ENCODE measurements around the gene FAM180B. TPM values are rescaled to one million over a fixed set of nuclear protein-coding genes. Genes with fewer than 3 reads are reported as not detected.

The FAM180B gene
- total and polyA plus RNA-seq, 2 of the 4 experiments (the other 2 are of a cell fraction), result not detected

DNA sequence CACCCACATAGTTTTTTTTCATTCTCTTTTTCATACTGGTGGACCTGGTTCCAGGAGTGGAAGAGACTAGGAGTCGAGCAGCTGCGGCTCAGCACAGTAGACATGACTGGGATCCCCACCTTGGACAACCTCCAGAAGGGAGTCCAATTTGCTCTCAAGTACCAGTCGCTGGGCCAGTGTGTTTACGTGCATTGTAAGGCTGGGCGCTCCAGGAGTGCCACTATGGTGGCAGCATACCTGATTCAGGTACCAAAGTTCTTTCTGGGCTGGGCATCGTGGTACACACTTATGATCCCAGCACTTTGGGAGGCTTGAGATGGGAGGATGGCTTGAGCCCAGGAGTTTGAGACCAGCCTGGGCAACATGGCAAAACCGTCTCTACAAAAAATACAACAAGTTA, 16.8 kb upstream of the FAM180B start:
- no peak overlapping the region for H3K4me3 ChIP-seq (ENCODE audit: insufficient read depth, low read depth, low read length)

More for the DNA sequence above, 16.8 kb upstream of the FAM180B start:
- Histone ChIP-seq H4K20me1 (ENCODE audit: insufficient read depth, low read length) (peaks cover 13% of the 10 kb centered on the region; the same call in 1 of the 2 replicates), H3K9me3 (ENCODE audit: control insufficient read depth, insufficient read depth, low read length) (no peaks in the 10 kb centered on the region), H3K4me1 (ENCODE audit: control insufficient read depth, insufficient read depth, low read length) (peaks cover 10% of the 10 kb centered on the region), H3K27ac (ENCODE audit: insufficient read depth, low read length) (no peak overlapping the region), H3K36me3 (ENCODE audit: control insufficient read depth, insufficient read depth, low read length) (peaks cover 25% of the 10 kb centered on the region), H3K79me1 (ENCODE audit: low read depth in 1 of 2, low read length in 2 of 2) (peaks cover 36 to 71% of the 10 kb centered on the region in 2 experiments), H3K27me3 (ENCODE audit: control insufficient read depth, insufficient read depth, low read length) (no peaks in the 10 kb centered on the region), H3K9me1 (ENCODE audit: insufficient read depth, low read length) (peaks cover 12% of the 10 kb centered on the region), H2BK120ac (ENCODE audit: low read depth, low read length) (no peak overlapping the region), H4K8ac (ENCODE audit: low read depth in 2 of 2, low read length in 2 of 2) (no peak overlapping the region), H4K91ac (ENCODE audit: insufficient read depth, low read depth, low read length) (no peak overlapping the region), H2BK20ac (ENCODE audit: low read depth, low read length) (no peak overlapping the region), H3K56ac (ENCODE audit: extremely low read depth, insufficient read depth, low read length) (no peak overlapping the region), H2AFZ (replicated peaks; ENCODE audit: low read length, poor library complexity) (no peak overlapping the region), H3K14ac (replicated peaks; ENCODE audit: low read depth, low read length) (no peak overlapping the region), H3K23ac (ENCODE audit: low read depth, low read length) (no peak overlapping the region), H2AK9ac (replicated peaks; ENCODE audit: low read depth, low read length, poor library complexity) (no peak overlapping the region), H3K18ac (ENCODE audit: low read depth, low read length) (no peak overlapping the region), H2BK5ac (ENCODE audit: low read depth, low read length, poor library complexity, severe bottlenecking) (no peak overlapping the region), H3K9ac (ENCODE audit: low read depth, low read length) (no peak overlapping the region), H2BK15ac (ENCODE audit: low read depth, low read length) (no peak overlapping the region), H3K4me2 (ENCODE audit: low read depth, low read length) (no peak overlapping the region), H2AK5ac (ENCODE audit: low read depth, low read length) (no peak overlapping the region), H3K4ac (ENCODE audit: low read depth, low read length) (no peak overlapping the region), H4K5ac (ENCODE audit: low read depth, low read length) (no peak overlapping the region)
- 91% methylated on average over 6 of the region's 7 CpGs; no CpG with 5 or more reads in 1 of the 2 experiments for WGBS, 2 experiments (ENCODE audit: extremely low coverage in 2 of 2, insufficient read length in 1 of 2)
- in situ Hi-C loops (cut with MboI; ENCODE audit: low sequenced_read_pairs) (no loop called here), intact Hi-C loops (cut with micrococcal nuclease) (no loop called here), dilution Hi-C loops (cut with HindIII; ENCODE audit: low sequenced_read_pairs, unreplicated experiment) (no loop called here)
- no TSS peak for BruUV-seq (replicated peaks)
- no peak for ATAC-seq (ENCODE audit: low read depth)
- CTCF ChIA-PET, result no interaction called here
- POLR2A ChIA-PET (ENCODE audit: unreplicated experiment), result no interaction called here
- no peak for TF ChIP-seq CHD1 (IDR thresholded peaks at IDR 0.05; ENCODE audit: low read depth, low read length)
- TF ChIP-seq MAFK (IDR thresholded peaks at IDR 0.05; ENCODE audit: low read depth, low read length), result no peak
- no peak for TF ChIP-seq BHLHE40 (IDR thresholded peaks at IDR 0.05; ENCODE audit: low read depth, low read length)
- no peak for TF ChIP-seq MAZ (IDR thresholded peaks at IDR 0.05; ENCODE audit: borderline replicate concordance, low read depth, low read length)
- no peak for TF ChIP-seq SMC3 (IDR thresholded peaks at IDR 0.05; ENCODE audit: low read depth, low read length)
- TF ChIP-seq RAD21 (IDR thresholded peaks at IDR 0.05; ENCODE audit: low read length), result no peak
- TF ChIP-seq, protein P1, sequence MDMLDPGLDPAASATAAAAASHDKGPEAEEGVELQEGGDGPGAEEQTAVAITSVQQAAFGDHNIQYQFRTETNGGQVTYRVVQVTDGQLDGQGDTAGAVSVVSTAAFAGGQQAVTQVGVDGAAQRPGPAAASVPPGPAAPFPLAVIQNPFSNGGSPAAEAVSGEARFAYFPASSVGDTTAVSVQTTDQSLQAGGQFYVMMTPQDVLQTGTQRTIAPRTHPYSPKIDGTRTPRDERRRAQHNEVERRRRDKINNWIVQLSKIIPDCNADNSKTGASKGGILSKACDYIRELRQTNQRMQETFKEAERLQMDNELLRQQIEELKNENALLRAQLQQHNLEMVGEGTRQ (IDR thresholded peaks at IDR 0.05; ENCODE audit: low read depth, low read length), result no peak
- TF ChIP-seq, protein P2, sequence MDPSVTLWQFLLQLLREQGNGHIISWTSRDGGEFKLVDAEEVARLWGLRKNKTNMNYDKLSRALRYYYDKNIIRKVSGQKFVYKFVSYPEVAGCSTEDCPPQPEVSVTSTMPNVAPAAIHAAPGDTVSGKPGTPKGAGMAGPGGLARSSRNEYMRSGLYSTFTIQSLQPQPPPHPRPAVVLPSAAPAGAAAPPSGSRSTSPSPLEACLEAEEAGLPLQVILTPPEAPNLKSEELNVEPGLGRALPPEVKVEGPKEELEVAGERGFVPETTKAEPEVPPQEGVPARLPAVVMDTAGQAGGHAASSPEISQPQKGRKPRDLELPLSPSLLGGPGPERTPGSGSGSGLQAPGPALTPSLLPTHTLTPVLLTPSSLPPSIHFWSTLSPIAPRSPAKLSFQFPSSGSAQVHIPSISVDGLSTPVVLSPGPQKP (IDR thresholded peaks at IDR 0.05; ENCODE audit: borderline replicate concordance, low read depth, low read length), result no peak
- TF ChIP-seq POLR2A (IDR thresholded peaks at IDR 0.05; ENCODE audit: low read depth, low read length), result no peak
- no peak for TF ChIP-seq RCOR1 (IDR thresholded peaks at IDR 0.05; ENCODE audit: insufficient replicate concordance, low read length)
- TF ChIP-seq FOS (IDR thresholded peaks at IDR 0.05; ENCODE audit: low read depth, low read length), result no peak
- no peak for TF ChIP-seq NFE2L2 (IDR thresholded peaks at IDR 0.05; ENCODE audit: low read depth, low read length)
- TF ChIP-seq, protein P3, sequence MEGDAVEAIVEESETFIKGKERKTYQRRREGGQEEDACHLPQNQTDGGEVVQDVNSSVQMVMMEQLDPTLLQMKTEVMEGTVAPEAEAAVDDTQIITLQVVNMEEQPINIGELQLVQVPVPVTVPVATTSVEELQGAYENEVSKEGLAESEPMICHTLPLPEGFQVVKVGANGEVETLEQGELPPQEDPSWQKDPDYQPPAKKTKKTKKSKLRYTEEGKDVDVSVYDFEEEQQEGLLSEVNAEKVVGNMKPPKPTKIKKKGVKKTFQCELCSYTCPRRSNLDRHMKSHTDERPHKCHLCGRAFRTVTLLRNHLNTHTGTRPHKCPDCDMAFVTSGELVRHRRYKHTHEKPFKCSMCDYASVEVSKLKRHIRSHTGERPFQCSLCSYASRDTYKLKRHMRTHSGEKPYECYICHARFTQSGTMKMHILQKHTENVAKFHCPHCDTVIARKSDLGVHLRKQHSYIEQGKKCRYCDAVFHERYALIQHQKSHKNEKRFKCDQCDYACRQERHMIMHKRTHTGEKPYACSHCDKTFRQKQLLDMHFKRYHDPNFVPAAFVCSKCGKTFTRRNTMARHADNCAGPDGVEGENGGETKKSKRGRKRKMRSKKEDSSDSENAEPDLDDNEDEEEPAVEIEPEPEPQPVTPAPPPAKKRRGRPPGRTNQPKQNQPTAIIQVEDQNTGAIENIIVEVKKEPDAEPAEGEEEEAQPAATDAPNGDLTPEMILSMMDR (conservative IDR thresholded peaks at IDR 0.05; ENCODE audit: low read depth, low read length), result no peak
- TF ChIP-seq MXI1 (IDR thresholded peaks at IDR 0.05; ENCODE audit: borderline replicate concordance, low read depth, low read length), result no peak
- TF ChIP-seq RFX5 (IDR thresholded peaks at IDR 0.05; ENCODE audit: low read depth, low read length), result no peak
- no peak for TF ChIP-seq CEBPB (IDR thresholded peaks at IDR 0.05; ENCODE audit: low read depth, low read length)
- no peak for DNase-seq
